ENCODE data around the gene IGSF6.

The IGSF6 gene

GRCh38 chr16:21685034-21685455, 32.6 kb upstream of the IGSF6 start:
- ChIA-PET CTCF (interaction anchor here (1.1 to 1.4 kb wide), 4 partner anchors 8 to 14 kb away, joined by 3 to 12 read pairs (median 6); no protein-coding TSS in a partner anchor), POLR2A (no interaction called here)
- Histone ChIP-seq H3K4me3 (ENCODE audit: low read depth, low read length) (no peak overlapping the region), H3K36me3 (ENCODE audit: control insufficient read depth in 2 of 2, insufficient read depth in 1 of 2, low read length in 2 of 2) (no peaks in the 10 kb centered on the region), H3K9me3 (ENCODE audit: control insufficient read depth, insufficient read depth, low read depth, low read length) (no peaks in the 10 kb centered on the region), H3K4me1 (ENCODE audit: control insufficient read depth, insufficient read depth, low read length) (no peaks in the 10 kb centered on the region), H3K27ac (ENCODE audit: extremely low read depth, low read depth, low read length) (no peak overlapping the region)
- TF ChIP-seq REST (tag by site-specific recombination; IDR thresholded peaks at IDR 0.05), result peak; percentile 94
- no peak for TF ChIP-seq ZNF133 (tag by site-specific recombination; IDR thresholded peaks at IDR 0.05)
- TF ChIP-seq PRDM1 (tag by site-specific recombination; IDR thresholded peaks at IDR 0.05), result no peak
- TF ChIP-seq ZNF211 (tag by site-specific recombination; IDR thresholded peaks at IDR 0.05; ENCODE audit: low read depth), result no peak
- no peak for TF ChIP-seq ZNF529 (tag by site-specific recombination; IDR thresholded peaks at IDR 0.05; ENCODE audit: insufficient replicate concordance)
- TF ChIP-seq ZNF701 (tag by site-specific recombination; IDR thresholded peaks at IDR 0.05), result no peak

GRCh38 chr16:21684199-21684598, 31.8 kb upstream of the IGSF6 start:
- Histone ChIP-seq H3K4me3 (ENCODE audit: low read depth, low read length) (no peak overlapping the region), H3K9me3 (ENCODE audit: control insufficient read depth, insufficient read depth, low read depth, low read length) (no peaks in the 10 kb centered on the region), H3K27ac (ENCODE audit: extremely low read depth, low read depth, low read length) (no peak overlapping the region), H3K4me1 (ENCODE audit: control insufficient read depth, insufficient read depth, low read length) (no peaks in the 10 kb centered on the region), H3K36me3 (ENCODE audit: control insufficient read depth in 2 of 2, insufficient read depth in 1 of 2, low read length in 2 of 2) (no peaks in the 10 kb centered on the region)
- POLR2A ChIA-PET, result no interaction called here
- CTCF ChIA-PET, result interaction anchor here (0.6 to 1.9 kb wide), 14 partner anchors 9 to 504 kb away, joined by 3 to 12 read pairs (median 4); partner anchors contain the start of gene IGSF6
- TF ChIP-seq CTCF (tag by site-specific recombination; IDR thresholded peaks at IDR 0.05) (0 out of 2 replicates have a peak, but pooled peaks have one; percentile 21), ZNF560 (tag by site-specific recombination; IDR thresholded peaks at IDR 0.05; ENCODE audit: borderline replicate concordance) (no peak), ZNF580 (tag by site-specific recombination; IDR thresholded peaks at IDR 0.05) (peak; percentile 65)

- Histone ChIP-seq H3K4me1 (ENCODE audit: control insufficient read depth, insufficient read depth, low read length) (no peaks in the 10 kb centered on the region), H3K36me3 (ENCODE audit: control insufficient read depth in 2 of 2, insufficient read depth in 1 of 2, low read length in 2 of 2) (no peaks in the 10 kb centered on the region), H3K4me3 (ENCODE audit: low read depth, low read length) (no peak overlapping the region), H3K27ac (ENCODE audit: extremely low read depth, low read depth, low read length) (no peak overlapping the region), H3K9me3 (ENCODE audit: control insufficient read depth, insufficient read depth, low read depth, low read length) (no peaks in the 10 kb centered on the region)
- ChIA-PET CTCF (interaction anchor here (1.5 to 1.9 kb wide), 2 partner anchors 15 to 22 kb away, joined by 3 to 5 read pairs; no protein-coding TSS in a partner anchor), POLR2A (no interaction called here)
- TF ChIP-seq ZBTB20 (tag by site-specific recombination; IDR thresholded peaks at IDR 0.05) (no peak), ZNF404 (tag by site-specific recombination; IDR thresholded peaks at IDR 0.05) (no peak), ZNF248 (tag by site-specific recombination; IDR thresholded peaks at IDR 0.05) (no peak), ZSCAN5A (tag by site-specific recombination; IDR thresholded peaks at IDR 0.05) (no peak), SCRT2 (tag by site-specific recombination; IDR thresholded peaks at IDR 0.05) (no peak), PRDM2 (tag by site-specific recombination; IDR thresholded peaks at IDR 0.05; ENCODE audit: borderline replicate concordance) (no peak), ZNF324 (tag by site-specific recombination; IDR thresholded peaks at IDR 0.05) (no peak), BCL6B (tag by site-specific recombination; IDR thresholded peaks at IDR 0.05) (no peak)
Observed at GRCh38 chr16:21683184-21683583, 30.8 kb upstream of the IGSF6 start.

All from HEK293 (cell line).